IPS-NIHi7 (cell line): ENCODE measurements around the gene LDHA.

Source experiments
- DNase-seq: peaks from one replicate; pipeline ENCODE4 v3.0.0; 2012; ENCODE audit warnings: mixed read lengths; ENCODE audit errors: extremely low spot score

The LDHA gene

DNA sequence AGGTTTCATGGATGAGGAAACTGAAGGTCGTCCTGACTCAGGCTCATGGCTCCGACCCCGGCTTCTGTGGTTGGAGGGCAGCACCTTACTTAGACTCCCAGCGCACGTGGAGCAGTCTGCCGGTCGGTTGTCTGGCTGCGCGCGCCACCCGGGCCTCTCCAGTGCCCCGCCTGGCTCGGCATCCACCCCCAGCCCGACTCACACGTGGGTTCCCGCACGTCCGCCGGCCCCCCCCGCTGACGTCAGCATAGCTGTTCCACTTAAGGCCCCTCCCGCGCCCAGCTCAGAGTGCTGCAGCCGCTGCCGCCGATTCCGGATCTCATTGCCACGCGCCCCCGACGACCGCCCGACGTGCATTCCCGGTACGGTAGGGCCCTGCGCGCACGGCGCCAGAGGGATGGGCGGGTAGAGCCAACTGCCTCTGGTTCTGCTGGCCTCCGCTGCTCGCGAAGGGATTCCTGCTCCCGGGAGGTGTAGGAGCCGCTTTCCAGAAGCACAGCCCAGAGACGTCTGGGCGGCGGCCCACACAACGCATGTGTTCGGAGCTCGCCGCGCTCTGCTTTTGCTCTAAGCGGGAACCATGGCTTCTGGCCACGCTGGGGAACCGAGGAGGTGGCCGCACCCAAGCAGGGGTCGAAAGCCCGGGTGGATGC lies at the start of gene LDHA:
LDHA (plus strand) TSS at position 289 of the 653 bp plus-strand sequence. CDS start 2,280 bp downstream, outside the sequence.
- DNase-seq: peak; percentile 82

DNA sequence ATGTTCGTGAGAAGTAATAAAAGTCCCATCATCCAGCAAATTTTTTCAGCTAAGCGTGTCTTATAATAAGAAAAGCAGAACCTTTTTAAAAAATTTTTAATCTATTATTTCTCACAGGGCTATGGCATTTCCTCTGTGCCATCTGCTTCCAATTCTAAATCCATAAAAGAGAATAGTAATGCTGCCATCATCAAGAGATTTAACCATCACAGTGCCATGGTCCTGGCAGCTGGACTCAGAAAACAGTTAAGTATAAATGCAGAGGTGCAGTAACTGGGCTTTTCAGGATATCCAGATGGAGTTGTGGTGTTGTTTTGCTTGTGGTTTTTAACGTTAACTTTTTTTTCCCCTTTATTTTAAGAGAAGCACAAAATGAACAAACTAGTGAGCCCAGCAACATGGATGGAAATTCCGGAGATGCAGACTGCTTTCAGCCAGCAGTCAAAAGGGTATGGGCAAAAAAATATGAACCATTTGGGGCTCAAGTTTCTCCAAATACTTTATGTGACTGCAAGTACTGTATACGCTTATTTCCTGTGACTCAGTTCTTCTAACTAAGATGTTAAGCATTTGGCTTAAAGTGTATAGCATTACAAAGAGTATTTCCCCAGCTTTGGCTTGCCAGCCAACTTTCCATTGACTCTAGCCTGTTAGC lies 46.8 kb upstream of the LDHA start:
- no peak for DNase-seq

DNA sequence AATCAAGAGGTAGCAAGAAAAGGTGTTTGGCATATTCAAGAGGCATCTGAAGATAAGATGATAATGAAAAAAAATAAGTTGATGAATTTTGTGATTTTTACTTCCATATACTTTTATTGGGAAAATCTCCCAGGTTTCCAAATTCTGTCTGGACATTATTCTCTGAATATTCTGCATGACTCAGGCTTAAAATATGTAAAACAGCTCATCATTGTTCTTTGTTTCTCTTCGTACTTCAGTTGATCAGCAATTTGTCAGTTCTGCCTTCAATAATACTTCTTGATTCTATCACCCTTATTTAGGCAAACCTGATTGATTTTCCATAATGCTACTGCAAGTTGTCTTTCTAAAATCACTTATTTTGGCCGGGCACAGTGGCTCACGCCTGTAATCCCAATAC lies 41.8 kb upstream of the LDHA start:
- DNase-seq: no peak

DNA sequence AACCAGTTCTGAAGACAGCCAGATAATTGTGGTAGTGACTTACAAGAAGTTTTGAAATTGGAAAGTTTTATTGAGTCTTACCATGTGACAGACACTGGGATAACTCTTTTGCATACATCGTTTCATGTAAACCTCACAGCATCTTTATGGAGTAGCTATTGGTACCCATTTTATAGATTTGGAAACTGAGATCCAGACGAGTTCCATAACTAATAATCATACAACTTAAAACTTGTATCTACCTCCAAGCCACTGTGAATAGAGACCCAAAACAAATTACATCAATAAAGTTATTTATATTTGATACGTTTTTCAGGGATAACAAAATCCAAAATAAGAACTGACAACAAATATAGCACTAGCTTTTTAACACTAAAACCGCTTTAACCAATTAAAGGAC lies 35.7 kb upstream of the LDHA start:
- no peak for DNase-seq

DNA sequence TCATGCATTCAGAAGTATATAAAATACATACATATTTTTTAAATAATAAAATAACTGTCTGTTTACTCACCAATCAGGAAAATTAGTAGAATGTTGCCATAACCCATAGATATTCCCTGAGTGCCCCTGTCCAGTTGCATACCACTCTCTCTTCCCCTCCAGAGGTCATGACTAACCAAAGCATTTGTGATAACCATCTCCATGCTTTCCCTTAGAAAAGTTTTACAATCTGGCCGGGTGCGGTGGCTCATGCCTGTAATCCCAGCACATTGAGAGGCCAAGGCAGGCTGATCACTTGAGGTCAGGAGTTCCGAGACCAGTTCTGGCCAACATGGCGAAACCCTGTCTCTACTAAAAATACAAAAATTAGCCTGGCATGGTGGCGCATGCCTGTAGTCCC lies 33.2 kb upstream of the LDHA start:
- no peak for DNase-seq

DNA sequence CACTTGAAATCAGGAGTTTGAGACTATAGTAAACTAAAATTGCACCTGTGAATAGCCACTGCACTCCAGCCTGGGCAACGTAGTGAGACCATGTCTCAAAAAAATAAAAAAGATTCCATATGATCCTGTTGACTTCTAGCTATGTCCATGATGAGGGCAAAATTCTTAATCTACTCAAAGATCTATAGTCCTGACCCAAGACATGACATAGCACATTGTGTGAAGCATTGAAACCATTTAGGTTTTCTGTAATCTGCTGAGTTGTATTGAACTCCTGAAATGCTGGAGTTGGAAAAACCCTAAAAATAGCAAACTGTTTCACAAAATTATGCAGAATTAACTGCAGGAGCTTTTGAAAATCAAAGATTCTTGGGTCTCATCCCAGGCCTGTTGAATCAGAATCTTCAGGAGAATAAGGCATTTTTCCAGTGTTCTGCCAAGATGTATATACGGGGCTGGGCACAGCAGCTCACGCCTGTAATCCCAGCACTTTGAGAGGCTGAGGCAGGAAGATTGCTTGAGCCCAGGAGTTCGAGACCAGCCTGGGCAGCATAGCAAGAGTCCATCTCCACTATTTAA lies 29.8 kb upstream of the LDHA start:
- DNase-seq: no peak

DNA sequence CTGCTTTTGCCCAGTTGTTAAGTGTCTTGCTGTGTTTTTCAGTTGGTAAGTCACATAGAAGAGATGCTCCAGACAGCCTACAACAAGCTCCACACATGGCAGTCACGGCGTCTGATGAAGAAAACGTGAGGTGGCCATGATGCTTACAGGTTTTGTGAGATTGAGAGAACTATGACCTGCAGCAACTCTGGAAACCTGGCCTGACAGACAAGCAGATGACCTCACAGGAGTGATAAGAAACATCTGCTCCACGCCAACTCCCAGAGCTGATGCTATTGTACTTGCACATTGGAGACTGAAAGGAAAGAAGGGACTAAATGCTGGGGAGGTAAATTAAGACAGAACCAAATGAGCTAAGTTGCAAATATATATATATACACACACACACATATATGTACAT lies 28.6 kb upstream of the LDHA start:
- no peak for DNase-seq

DNA sequence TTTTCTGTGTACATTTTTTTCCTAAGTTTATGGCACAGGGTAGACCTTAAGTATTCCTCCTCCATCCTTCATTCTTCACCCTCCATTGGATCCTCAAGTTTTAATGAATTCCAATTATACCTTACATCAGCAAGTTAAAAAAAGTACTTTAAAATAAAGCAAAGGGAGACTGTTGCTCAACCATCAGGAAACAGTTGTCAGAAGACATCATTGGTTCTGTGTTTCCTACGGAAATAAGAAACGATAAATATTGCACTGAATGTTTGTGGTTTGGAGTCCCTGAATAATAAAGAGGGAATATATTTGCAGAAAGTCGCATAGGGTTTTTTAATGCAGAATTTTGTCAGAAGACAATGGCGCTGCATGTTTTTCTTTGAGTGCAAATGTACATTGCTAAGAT lies 28.1 kb upstream of the LDHA start:
- DNase-seq: no peak

DNA sequence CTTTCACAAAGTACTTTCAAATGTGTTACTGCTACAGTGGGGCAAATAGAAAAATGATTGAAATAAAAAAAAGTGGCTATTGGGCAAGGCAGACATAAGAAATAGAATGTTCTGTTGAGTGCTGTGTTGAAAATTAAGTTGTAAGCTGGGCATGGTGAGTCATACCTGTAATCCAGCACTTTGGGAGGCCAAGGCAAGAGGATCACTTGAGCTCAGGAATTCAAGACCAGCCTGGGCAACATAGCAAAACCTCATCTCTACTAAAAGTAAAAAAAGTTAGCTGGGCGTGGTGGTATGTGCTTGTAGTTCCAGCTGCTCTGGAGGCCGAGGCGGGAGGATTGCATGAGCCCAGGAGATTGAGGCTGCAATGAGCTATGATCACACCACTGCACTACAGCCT lies 26.9 kb upstream of the LDHA start:
- DNase-seq: no peak

DNA sequence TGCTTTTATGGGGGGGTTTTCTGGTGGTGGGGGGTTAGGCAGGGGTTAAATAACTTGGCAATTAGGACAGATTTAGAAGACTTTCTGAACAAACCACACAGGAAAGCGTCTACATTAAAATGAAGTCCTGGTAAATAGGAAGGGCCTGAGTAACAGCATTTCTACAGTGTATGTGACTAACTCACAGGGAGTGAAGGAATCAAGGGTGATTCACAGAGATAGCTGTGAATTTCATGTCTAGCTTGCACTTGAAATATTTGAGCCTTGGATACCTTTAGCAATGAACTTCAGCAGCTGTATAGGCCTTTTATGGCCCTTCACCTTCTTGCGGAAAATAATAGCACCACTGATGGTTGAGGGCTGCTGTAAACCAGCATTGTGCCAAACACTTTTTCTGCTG lies 26.1 kb upstream of the LDHA start:
- DNase-seq: no peak

DNA sequence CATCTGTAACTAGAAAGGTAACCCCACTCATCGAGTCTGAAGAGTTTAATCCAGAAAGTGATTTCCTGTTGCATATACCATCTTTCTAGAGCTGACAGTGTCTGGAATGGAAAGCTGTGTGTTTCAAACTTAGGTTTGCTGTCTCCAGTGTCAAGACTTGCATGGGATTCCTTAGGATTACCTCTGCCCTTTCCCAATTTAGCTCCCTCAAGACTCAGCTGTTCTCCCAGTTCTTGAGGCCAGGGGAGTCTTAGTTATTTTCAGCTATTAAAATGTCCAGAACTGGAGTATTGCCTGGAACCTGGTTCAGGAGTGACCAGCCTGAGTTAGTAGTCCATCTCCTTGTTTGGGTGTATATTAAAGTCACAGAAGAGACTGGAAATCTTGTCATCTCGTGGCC lies 25.0 kb upstream of the LDHA start:
- no peak for DNase-seq

DNA sequence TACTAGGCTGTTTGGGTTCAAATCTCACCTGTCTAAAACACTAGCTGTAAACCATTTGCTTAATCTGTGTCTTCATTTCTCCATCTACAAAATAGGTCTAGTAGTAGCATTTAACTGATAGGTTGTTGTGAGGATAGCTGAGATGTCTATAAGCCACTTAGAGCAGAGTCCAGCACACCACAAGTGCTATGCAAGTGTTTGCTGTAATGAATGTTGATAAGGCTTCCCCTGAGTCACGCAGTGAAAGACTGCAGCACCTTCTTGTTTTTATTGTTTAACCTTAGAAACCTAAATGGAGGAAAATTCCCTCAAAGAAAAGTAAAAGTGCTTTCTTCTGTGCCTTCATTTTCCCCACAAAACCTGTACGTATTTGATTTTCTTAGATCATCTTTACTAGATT lies 23.1 kb upstream of the LDHA start:
- DNase-seq: no peak

DNA sequence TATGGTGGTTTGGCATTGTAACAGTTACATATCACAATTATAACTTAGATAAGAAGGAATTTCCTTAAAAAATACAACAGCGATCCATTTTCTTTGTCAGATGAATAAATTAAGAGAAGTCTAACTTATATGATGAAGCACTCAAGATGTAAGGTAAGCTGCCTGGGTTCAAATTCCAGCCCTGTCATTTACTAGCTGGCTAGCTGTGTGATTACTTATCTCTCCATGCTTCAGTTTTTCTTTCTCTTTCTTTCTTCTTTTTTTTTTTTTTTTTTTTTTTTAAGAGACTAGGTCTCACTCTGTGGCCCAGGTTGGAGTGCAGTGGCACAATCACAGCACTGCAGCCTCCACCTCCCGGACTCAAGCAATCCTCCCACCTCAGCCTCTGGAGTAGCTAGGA lies 22.2 kb upstream of the LDHA start:
- DNase-seq: no peak

DNA sequence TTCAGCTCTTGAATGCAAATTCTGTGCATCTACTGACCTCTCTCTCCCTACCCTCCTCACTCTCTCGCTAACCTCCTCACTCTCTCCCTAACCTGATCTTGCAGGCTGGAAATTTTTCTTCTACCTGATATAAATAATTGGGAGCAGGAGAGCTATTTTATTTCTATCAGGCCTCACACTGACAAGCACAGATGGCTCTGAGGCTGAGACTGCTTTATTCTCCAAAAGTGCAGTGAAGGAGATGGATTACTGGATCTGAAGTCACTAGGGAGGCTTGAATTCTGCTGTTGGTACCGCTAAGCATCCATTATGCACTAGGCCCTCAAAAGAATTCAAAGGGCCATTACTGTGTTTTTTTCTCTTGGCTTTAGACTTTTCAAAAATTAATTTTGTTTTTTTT lies 19.4 kb upstream of the LDHA start:
- DNase-seq: no peak

DNA sequence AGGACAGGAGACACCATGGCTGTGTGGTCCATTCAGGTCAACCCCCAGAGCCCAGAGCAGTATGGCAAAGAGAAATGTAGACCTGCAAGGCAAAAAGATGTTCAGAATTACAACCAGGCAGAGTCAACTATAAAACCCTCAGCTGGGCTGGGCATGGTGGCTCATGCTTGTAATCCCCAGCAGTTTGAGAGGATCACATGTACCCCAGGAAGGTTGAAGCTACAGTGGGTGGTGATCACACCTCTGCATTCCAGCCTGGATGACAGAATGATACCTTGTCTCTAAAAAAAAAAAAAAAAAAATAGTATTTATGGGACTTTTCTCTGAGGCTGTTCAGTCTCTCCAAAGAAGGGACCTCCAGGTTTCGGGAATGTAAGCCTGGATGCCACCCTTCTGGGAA lies 18.4 kb upstream of the LDHA start:
- DNase-seq: no peak

DNA sequence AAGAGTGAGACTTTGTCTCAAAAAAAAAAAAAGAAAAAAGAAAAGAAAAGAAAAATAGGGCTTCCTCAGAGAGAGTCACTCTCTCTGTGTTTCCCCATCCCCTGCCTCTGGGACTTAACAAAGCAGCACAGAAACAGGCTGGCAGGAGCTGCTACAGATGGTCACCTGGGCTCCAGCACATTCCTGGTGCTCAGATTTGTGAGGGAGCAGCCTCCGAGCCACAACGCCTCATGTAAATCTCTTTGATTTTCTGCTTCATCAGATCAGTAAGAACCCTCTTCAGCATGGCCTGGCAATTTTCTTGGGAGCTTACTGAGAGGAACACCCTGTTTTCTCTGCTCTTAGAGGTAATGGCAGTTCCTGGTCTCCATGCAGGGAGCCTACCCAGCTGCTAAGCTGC lies 15.2 kb upstream of the LDHA start:
- DNase-seq: no peak

DNA sequence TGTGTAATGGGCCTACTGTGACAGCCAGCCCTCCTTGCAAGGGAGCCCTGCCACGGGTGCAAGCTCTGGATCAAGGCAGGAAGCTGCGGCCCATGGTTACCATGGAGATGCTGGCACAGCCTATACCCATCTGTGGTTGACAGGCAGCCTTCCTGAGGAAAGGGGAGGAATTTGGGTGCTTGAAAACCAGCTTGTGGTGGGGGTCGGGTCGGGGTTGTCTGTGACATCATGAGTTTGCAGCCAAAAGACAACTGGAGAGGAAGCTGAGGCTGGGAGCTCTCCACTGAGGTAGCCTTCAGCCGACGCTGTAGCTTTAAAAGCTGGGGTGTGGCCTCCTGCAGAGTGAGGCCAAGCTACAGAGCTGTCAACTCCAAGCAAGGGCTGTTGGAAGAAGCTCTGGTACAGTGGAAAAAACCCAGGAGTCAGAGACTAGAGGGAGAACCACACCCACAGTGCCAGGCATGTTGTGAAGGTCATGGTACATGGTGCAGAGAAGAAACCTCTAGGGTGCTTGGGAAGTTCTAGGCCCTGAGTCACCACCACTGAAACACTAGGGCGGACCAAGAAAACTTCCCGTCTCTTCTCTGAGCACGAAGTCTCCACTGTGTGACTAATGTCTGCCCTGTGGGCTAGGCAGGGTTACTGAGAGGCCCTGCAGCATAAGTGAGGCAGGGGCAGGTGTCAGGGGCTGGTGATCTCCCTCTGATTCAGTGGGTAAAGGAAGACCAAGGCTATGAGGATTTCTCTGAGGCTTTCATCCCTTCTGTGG lies 10.8 kb upstream of the LDHA start:
- peak; percentile 33 for DNase-seq

DNA sequence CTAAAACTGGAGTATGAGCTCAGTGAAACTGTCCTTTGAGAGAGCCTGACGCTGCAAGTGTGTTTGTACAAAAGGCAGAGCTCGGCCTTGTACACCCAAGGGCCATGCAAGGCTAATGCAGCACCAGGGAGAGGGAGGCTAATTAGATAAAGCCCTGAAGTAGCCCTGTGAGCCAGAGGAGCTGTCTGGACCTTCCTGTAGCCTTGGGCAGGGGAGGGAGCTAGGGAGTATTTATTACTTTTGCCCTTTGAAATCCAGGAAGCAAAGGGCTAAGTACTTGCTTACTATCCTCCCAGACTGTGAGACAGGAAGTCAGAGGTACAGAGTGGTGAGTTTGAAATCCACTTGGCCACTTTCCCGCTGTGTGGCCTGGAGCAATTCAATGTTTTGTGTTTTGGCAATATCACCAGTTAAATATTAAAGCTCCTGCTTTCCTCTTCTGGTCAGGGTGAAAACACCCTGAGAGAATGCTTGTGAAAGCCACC lies 10.2 kb upstream of the LDHA start:
- DNase-seq: no peak

DNA sequence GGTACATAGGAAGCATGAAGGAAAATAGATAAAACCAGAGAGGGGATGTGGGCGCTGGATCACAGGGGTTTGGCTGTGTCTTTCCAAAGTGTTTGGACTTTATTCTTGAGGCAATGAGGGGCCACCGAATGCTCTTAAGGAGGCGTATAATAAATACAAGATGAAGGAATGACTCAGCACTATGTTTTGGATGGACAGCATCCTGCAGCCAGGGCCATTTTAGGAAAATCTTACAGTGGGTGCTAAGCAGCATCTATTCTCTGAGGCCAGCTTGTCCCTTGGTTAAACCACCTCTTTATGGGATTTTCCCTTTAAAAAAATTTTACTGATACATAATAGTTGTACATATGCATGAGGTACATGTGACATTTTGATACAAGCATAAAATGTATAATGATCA lies 4.3 kb upstream of the LDHA start:
- no peak for DNase-seq

DNA sequence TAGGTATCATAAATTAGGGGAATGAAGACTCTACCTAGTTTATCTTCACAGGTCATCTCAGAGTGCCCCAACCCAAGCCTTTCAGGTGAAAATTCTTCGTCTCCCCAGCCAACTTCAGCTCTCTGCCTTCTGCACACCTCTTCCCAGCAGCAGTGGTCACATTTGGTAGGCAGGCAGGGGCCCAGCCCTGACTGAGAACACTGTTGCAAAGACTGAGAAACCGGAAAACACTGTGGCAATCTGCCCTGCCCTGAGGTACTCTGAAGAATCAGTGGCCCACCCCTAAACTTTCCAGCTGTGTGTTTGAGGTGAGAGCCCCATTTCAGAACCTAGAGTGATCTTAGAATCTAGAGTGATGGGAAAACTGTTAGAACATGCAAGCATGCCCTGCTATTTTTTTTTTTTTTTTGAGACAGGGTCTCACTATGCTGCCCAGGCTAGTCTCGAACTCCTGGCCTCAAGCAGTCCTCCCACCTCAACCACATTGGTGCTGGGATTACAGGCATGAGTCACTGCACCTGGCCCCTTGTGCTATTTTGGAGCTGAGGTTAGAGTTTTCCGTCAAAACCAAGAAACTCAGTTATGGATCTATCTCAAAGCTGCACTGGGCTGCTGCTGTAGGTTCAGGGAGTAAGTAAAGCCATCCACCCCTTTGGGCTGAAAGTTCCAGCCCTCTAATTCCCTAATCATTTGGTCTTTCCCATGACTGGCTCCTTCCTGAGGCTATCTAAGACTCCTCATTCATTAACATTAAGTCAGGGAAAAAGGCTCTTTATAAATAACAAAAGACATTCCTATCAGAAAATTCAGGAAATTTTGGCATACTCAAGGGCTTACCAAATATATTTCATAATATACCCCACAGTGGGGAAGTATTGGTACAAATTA lies 1.7 kb upstream of the LDHA start:
- DNase-seq: no peak

DNA sequence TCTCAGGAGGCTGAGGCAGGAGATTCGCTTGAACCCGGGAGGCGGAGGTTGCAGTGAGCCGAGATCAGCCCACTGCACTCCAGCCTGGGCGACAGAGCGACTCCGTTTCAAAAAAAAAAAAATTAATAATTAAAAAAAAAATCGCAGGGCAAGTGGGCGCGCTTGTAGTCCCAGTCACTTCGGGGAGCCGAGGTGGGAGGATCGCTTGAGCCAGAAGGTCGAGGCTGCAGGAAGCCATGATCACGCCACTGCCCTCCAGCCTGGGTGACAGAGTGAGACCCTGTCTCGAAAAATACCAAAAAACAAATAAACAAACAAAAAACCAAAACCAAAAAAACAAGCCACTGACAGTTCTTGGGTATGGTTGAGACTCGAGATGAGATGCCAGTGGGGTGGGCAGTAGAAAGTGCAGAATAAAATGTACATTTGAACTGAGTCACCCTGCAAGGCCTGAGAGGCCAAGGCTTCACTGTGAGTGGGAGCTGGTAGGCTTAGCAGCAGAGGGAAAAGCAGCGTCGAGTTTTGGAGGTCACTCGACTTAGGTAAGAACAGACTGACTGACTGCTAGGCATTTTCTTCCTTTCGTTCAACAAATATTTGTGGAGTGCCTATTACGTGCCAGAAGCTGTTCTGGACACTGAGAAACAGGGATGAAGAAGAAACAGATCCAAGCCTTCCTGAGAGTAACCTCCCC lies 635 bp upstream of the LDHA start:
- no peak for DNase-seq
